K562 (cell line): Measurements from ENCODE around the gene C10orf71. TPM values are rescaled to one million over a fixed set of nuclear protein-coding genes. Genes with fewer than 3 reads are reported as not detected.

Experiments used
- ARNT ChIP-seq, 2 experiments: fragments of 450-650 bp; IDR thresholded peaks; 2 replicates each; pipeline ENCODE4 v1.6.1; 2016; ENCODE audit warnings: mild to moderate bottlenecking in 1 of 2
- BACH1 ChIP-seq: fragments of 200-800 bp; sonication (Bioruptor generic); IDR thresholded peaks from 2 replicates; pipeline ENCODE4 v1.6.1; 2016; ENCODE audit warnings: missing genetic modification characterization, missing compliant biosample characterization
- CAMTA2 ChIP-seq: fragments of 250-450 bp; sonication (Bioruptor Pico); conservative IDR thresholded peaks from 2 replicates; pipeline ENCODE4 v1.5.1; 2022
- CREBBP ChIP-seq: IDR thresholded peaks from one replicate; pipeline ENCODE4 v1.6.1; 2012; ENCODE audit warnings: low read depth, mild to moderate bottlenecking, control low read depth, inconsistent platforms, low read length
- FOXJ3 ChIP-seq: sonication (generic); formaldehyde crosslinking; IDR thresholded peaks from 2 replicates; pipeline ENCODE4 v1.4.0; 2020; ENCODE audit warnings: mild to moderate bottlenecking, missing genetic modification reagents
- GATAD2A ChIP-seq: fragments of 450-650 bp; IDR thresholded peaks from 2 replicates; pipeline ENCODE4 v1.6.1; 2017
- HDAC2 ChIP-seq: fragments of 450-650 bp; IDR thresholded peaks from 2 replicates; pipeline ENCODE4 v1.6.1; 2016; ENCODE audit warnings: mild to moderate bottlenecking
- HES1 ChIP-seq: fragments of 450-650 bp; IDR thresholded peaks from 2 replicates; pipeline ENCODE4 v1.6.1; 2016; ENCODE audit warnings: low read depth, mild to moderate bottlenecking, moderate library complexity
- JUN ChIP-seq, 2 experiments: sonication (generic) in 1 of 2; formaldehyde crosslinking in 1 of 2; IDR thresholded peaks; 2 replicates each; pipeline versions ENCODE4 v1.6.1 to v1.8.0; 2012 to 2022; ENCODE audit warnings: borderline replicate concordance in 2 of 2, mild to moderate bottlenecking in 2 of 2, improper control_type of control experiment in 1 of 2, low read depth in 1 of 2, low read length in 1 of 2, missing genetic modification reagents in 1 of 2
- MECOM ChIP-seq: fragments of 250-450 bp; sonication (Bioruptor Pico); IDR thresholded peaks from 2 replicates; pipeline ENCODE4 v1.8.0; 2022; ENCODE audit warnings: inconsistent platforms
- NR2F6 ChIP-seq: fragments of 450-650 bp; formaldehyde crosslinking; IDR thresholded peaks from 2 replicates; pipeline ENCODE4 v1.4.0; 2020; ENCODE audit warnings: mild to moderate bottlenecking
- PTTG1 ChIP-seq: fragments of 450-650 bp; IDR thresholded peaks from 2 replicates; pipeline ENCODE4 v1.6.1; 2016; ENCODE audit warnings: low read depth, mild to moderate bottlenecking, missing genetic modification characterization, missing compliant biosample characterization
- RFX7 ChIP-seq: fragments of 250-450 bp; sonication (Bioruptor Pico); IDR thresholded peaks from 2 replicates; pipeline ENCODE4 v1.5.1; 2021; ENCODE audit warnings: mild to moderate bottlenecking
- TAF1 ChIP-seq: IDR thresholded peaks from 2 replicates; pipeline ENCODE4 v1.6.1; 2011; ENCODE audit warnings: mild to moderate bottlenecking, low read length, moderate library complexity; ENCODE audit not compliant: insufficient read depth, control insufficient read depth, severe bottlenecking; ENCODE audit errors: extremely low read depth
- USF1 ChIP-seq: sonication (generic); formaldehyde crosslinking; IDR thresholded peaks from 2 replicates; pipeline ENCODE4 v1.9.0; 2022; ENCODE audit warnings: mild to moderate bottlenecking, missing genetic modification reagents
- WHSC1 ChIP-seq: IDR thresholded peaks from one replicate; pipeline ENCODE4 v1.6.1; 2012; ENCODE audit warnings: low read length, control low read depth, inconsistent platforms
- ZFP36 ChIP-seq: fragments of 150-350 bp; IDR thresholded peaks from 2 replicates; pipeline ENCODE4 v1.6.1; 2018; ENCODE audit warnings: low read length, low read depth; ENCODE audit not compliant: partially characterized antibody
- ZNF121 ChIP-seq: sonication (generic); formaldehyde crosslinking; conservative IDR thresholded peaks from 2 replicates; pipeline ENCODE4 v1.8.0; 2022; ENCODE audit warnings: missing genetic modification reagents
- ZNF146 ChIP-seq: IDR thresholded peaks from one replicate; pipeline ENCODE4 v1.6.1; 2018; ENCODE audit warnings: missing compliant biosample characterization; ENCODE audit not compliant: unreplicated experiment
- ZNF431 ChIP-seq: sonication (generic); formaldehyde crosslinking; IDR thresholded peaks from 2 replicates; pipeline ENCODE4 v1.8.0; 2022; ENCODE audit warnings: mild to moderate bottlenecking, missing genetic modification reagents
- ZSCAN29 ChIP-seq: fragments of 450-650 bp; IDR thresholded peaks from 2 replicates; pipeline ENCODE4 v1.6.1; 2017
- ZSCAN32 ChIP-seq: fragments of 450-650 bp; formaldehyde crosslinking; IDR thresholded peaks from 2 replicates; pipeline ENCODE4 v1.4.0; 2020; ENCODE audit warnings: mild to moderate bottlenecking, moderate library complexity
- polyA plus RNA-seq, 8 experiments: library from polyadenylated mRNA; depleted of rRNA in 4 of 8; stranded (reverse) in 5 of 8; unstranded in 3 of 8; fragments of >200 nt; fragmentation: Nextera tagmentation in 2 of 8; fragmentation: Illumina TruSeq in 1 of 8; extraction: Ambion mirVana in 2 of 8; extraction: Trizol in 1 of 8; gene quantifications; 2 replicates each; pipeline versions ENCODE4 v1.2.1 to v1.2.3, GENCODE V29; 2011 to 2014; ENCODE audit warnings: inconsistent platforms in 1 of 8, missing spikeins in 1 of 8
- total RNA-seq, 7 experiments: library from RNA; depleted of rRNA in 6 of 7; stranded (reverse); fragments of >200 nt in 6 of 7; fragmentation: Illumina TruSeq in 2 of 7; extraction: Trizol in 2 of 7; gene quantifications; 2 replicates each; pipeline versions ENCODE4 v1.2.1 to v1.2.3, GENCODE V29; 2011 to 2021; ENCODE audit warnings: low replicate concordance in 1 of 7
- TF ChIP-seq, protein P1 (sequence below): fragments of 250-450 bp; sonication (Bioruptor Pico); IDR thresholded peaks from 2 replicates; pipeline ENCODE4 v1.4.0; 2020; ENCODE audit warnings: mild to moderate bottlenecking

The C10orf71 gene
- total and polyA plus RNA-seq, 9 of the 15 experiments (the other 6 are each of a cell fraction or from before 2014, with no cell fraction given): 0.06 to 4.5 (median 1.3) TPM

DNA sequence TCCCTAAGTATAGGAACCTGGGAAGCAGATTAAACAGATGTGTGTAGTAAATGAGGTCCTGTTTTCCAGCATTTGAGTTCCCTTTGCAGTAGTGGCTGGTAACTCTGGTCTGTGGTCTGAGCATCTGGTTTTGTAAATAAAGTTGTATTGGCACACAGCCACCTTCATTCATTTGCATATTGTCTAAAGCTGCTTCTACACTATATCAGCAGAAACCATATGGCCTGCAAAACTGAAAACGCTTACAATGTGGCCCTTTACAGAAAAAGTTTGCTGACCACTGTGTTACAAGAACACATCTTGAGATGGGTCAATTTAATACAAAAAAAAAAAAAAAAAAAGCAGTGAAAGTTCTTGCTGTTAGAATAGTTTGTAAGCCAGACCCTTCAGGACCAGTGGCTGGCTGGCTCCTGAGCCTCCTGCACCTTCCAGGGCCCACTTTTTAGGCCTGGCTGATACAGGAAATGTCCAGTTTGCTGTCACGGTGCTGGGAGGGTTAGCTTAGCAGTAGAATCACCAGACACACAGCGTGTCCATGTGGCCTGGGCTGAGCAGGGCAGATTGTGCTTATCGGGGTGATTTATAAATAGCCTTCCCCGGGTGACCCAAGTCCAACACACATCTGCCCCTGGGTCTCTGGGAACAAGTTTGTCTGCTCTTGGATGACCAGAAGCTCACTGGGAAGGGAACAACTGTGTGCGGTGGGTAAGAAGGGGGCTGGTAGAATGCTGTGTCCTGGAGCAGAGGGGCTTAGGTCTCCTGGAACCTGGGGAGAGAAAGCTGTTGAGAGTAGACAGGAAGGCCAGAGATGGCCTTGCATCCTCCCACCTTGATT lies 1.4 kb downstream of the C10orf71 start (continued):
- TF ChIP-seq CREBBP: no peak
- no peak for TF ChIP-seq WHSC1
- TF ChIP-seq ARNT (IDR thresholded peaks at IDR 0.05): peak in 1 of 2 experiments; percentile 78; a peak in 3 of 4 replicates
- TF ChIP-seq PTTG1 (tag): no peak
- TF ChIP-seq ZNF121: no peak
- TF ChIP-seq JUN (IDR thresholded peaks at IDR 0.05; ENCODE audit: borderline replicate concordance, low read depth, low read length): no peak; the same call in 1 of the 2 replicates
- no peak for TF ChIP-seq JUN (CRISPR knock-in tag; IDR thresholded peaks at IDR 0.05; ENCODE audit: borderline replicate concordance)
- no peak for TF ChIP-seq ZSCAN29
- no peak for TF ChIP-seq MECOM
- peak; percentile 86 for TF ChIP-seq HDAC2
- no peak for TF ChIP-seq GATAD2A
- TF ChIP-seq USF1 (CRISPR knock-in tag): 0 out of 2 replicates have a peak, but pooled peaks have one; percentile 56
- no peak; the same call in 1 of the 2 replicates for TF ChIP-seq BACH1
- TF ChIP-seq TAF1: peak; percentile 41
- no peak for TF ChIP-seq ZNF146
- no peak for TF ChIP-seq FOXJ3
- no peak for TF ChIP-seq CAMTA2 (CRISPR knock-in tag)
- 0 out of 2 replicates have a peak, but pooled peaks have one; percentile 33 for TF ChIP-seq ZNF431 (CRISPR knock-in tag)
- no peak for TF ChIP-seq ZSCAN32
- no peak for TF ChIP-seq NR2F6 (CRISPR knock-in tag)
- peak; percentile 73; the same call in 1 of the 2 replicates for TF ChIP-seq HES1
- no peak for TF ChIP-seq RFX7 (CRISPR knock-in tag)
- TF ChIP-seq, protein P1, sequence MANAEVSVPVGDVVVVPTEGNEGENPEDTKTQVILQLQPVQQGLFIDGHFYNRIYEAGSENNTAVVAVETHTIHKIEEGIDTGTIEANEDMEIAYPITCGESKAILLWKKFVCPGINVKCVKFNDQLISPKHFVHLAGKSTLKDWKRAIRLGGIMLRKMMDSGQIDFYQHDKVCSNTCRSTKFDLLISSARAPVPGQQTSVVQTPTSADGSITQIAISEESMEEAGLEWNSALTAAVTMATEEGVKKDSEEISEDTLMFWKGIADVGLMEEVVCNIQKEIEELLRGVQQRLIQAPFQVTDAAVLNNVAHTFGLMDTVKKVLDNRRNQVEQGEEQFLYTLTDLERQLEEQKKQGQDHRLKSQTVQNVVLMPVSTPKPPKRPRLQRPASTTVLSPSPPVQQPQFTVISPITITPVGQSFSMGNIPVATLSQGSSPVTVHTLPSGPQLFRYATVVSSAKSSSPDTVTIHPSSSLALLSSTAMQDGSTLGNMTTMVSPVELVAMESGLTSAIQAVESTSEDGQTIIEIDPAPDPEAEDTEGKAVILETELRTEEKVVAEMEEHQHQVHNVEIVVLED (CRISPR knock-in tag): no peak; the same call in 1 of the 2 replicates
- TF ChIP-seq ZFP36: peak; percentile 21
